GM12864 (cell line): ENCODE measurements around the gene POU2F3.
A peak's percentile ranks its signal among the peaks of the same experiment; 100 is the strongest.

Experiments
- DNase-seq: peaks from one replicate; pipeline ENCODE4 v3.0.0-alpha.2; 2011; ENCODE audit warnings: low read depth
- H3K4me3 ChIP-seq: 2 replicates; pipeline ENCODE4 v1.5.1; 2011; ENCODE audit warnings: mild to moderate bottlenecking, low read depth, low read length, control low read depth
- CTCF ChIP-seq: IDR thresholded peaks from 2 replicates; pipeline ENCODE4 v1.5.1; 2011; ENCODE audit warnings: low read depth, mild to moderate bottlenecking, moderate library complexity, low read length, control low read depth, inconsistent platforms; ENCODE audit errors: missing control alignments

The POU2F3 gene

DNA sequence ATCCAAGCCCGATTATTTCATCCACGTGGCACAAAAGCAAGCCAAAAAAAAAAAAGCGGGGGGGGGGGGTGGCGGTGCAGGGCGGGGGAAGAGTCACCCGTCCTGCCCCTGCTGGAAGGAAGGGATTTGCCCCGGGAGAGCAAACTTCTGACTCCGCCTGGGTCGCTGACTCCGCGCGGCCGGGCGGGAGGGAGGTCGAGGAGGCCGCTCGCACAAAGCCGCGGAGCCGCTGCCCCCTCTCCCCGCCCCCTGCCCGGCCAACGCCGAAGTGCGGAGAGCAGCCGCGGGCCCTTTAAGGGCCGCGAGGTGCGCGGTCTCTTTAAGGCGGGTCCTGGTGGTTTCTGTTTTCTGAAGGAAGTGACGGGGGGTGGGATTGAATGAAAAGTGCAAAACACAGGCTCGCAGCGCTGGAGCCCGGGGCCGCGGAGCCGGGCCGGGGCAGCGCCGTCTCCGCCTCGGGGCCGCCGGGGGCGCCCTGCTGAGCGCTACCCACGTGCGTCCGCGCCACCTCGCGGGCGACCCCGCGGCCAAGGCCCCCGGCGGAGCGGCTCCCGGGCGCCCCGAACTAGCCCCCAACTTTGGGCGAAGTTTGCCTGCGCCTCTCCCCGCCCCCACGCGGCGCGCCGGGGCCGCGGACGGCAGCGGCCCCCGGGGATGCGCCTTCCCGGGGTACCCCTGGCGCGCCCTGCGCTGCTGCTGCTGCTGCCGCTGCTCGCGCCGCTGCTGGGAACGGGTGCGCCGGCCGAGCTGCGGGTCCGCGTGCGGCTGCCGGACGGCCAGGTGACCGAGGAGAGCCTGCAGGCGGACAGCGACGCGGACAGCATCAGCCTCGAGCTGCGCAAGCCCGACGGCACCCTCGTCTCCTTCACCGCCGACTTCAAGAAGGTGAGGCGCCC lies 29.1 kb upstream of the POU2F3 start, which contains the start of gene OAF:
Gene OAF (plus strand): TSS at position 407 of the 896 bp plus-strand sequence. CDS start 248 bp downstream, at position 655.
- DNase-seq = peak; percentile 39
- H3K4me3 ChIP-seq = peak within 1 kb of the TSS; percentile 66
- no peak for TF ChIP-seq CTCF

DNA sequence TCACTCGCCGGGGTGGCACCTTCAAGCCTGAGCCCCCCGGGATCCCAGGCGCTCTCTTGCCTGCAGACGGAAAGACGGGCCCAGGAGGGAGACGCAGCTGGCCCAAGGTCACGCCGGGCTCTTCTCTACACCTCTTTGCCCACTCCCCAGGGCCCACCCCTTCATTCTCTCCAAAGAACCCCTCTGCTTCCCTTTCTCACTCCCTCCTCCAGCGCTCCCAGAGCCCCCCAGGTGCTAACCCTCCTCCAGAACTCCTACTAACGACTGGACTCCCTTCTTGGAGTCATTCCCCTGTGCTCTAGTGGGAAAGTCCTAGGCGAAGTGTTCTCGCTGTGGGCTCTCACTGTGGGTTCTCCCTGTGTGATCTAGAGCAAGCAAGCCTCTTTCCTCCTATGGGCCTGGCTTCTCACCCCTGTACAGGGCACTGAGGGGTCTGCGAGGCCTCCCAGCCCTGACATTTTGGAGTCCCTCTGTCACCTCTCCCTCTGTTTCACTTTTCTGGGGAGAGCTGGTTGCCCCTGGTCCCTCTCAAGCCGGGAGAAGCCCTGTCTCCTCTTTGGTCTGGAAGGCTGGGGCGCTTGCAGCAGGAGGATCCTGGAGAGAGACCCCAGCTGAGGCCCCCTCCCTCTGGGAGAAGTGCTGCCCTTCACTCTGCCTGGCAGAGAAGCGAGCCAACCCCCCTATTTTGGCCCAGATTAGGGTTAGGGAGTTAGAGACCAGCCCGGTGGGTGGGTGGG lies 28.2 kb upstream of the POU2F3 start:
- no peak for DNase-seq
- no peak for TF ChIP-seq CTCF
- peak overlapping the region; percentile 66 for H3K4me3 ChIP-seq

DNA sequence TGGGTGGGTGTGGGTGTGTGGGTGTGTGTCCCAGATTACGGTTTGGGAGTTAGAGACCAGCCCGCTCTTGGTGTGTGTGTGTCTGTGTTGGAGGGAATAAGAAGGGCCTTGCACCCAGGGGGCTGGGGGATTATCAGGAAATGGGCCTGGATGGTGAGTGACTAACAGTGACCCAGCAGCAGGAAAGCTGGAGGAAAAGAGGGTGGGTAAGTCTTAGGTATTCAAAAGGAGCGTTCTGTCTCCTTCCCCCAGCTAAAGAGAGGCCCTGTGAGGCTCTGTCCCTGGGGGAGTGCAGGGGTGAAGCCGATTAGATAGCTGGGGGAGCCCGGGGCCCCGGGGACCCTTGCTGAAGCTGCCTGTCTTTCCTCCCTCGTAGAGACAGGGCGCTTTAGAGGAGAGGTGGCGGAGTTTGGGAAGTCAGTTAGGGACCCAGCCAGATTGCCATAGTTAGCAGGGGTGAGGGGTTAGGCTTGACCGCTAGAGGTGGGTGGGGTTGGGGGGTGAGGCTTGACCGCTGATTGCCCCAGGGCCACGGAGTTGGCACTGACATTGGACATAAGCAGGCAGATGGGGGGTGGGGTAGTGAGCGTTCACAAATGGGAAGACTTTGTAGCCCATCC lies 27.6 kb upstream of the POU2F3 start:
- no peak for TF ChIP-seq CTCF
- H3K4me3 ChIP-seq = no peak overlapping the region
- no peak for DNase-seq

GRCh38 chr11:120212926-120213325 lies 27.0 kb upstream of the POU2F3 start:
- TF ChIP-seq CTCF = no peak
- DNase-seq = no peak
- no peak overlapping the region for H3K4me3 ChIP-seq

DNA sequence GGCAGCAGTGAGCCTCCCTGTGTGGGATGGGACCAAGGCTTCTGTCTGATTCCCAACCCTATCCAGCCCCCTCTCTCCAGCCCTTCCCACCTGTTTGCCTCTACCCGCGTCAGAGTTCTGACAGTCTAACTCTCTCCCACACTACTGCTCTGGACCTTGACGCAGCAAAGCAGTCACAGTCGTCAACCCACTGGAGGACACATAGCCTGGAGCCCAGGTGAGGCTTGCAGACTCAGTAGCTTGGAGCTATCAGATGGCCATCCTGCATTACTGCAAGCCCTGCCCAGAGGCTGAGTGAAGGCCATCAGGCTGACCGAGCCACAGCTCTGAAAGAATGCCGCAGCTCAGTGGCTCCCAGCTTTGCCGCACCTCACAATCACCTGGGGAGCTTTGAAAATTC lies 25.4 kb upstream of the POU2F3 start:
- no peak for DNase-seq
- no peak for TF ChIP-seq CTCF
- H3K4me3 ChIP-seq = no peak overlapping the region

GRCh38 chr11:120215634-120216033 lies 24.3 kb upstream of the POU2F3 start:
- no peak for TF ChIP-seq CTCF
- no peak overlapping the region for H3K4me3 ChIP-seq
- no peak for DNase-seq
